HUES48 (cell line): ENCODE measurements around the gene PFKFB1.

Source experiments
- H3K27ac ChIP-seq: one replicate; pipeline ENCODE4 v1.7.0; 2013; ENCODE audit warnings: low read depth, low read length, inconsistent platforms
- H3K27me3 ChIP-seq: 2 replicates; pipeline ENCODE4 v1.6.1; 2013; ENCODE audit warnings: mild to moderate bottlenecking, low read length; ENCODE audit not compliant: control insufficient read depth, insufficient read depth
- H3K36me3 ChIP-seq: 2 replicates; pipeline ENCODE4 v1.6.1; 2013; ENCODE audit warnings: low read length; ENCODE audit not compliant: control insufficient read depth, insufficient read depth
- H3K4me1 ChIP-seq: 2 replicates; pipeline ENCODE4 v1.6.1; 2013; ENCODE audit warnings: mild to moderate bottlenecking, low read length; ENCODE audit not compliant: control insufficient read depth, insufficient read depth
- H3K4me3 ChIP-seq: 2 replicates; pipeline ENCODE4 v1.5.1; 2013; ENCODE audit warnings: mild to moderate bottlenecking, low read depth, low read length
- H3K9ac ChIP-seq: 2 replicates; pipeline ENCODE4 v1.6.1; 2013; ENCODE audit warnings: mild to moderate bottlenecking, low read depth, low read length, moderate library complexity
- H3K9me3 ChIP-seq: 2 replicates; pipeline ENCODE4 v1.6.1; 2013; ENCODE audit warnings: low read length; ENCODE audit not compliant: control insufficient read depth, insufficient read depth

The PFKFB1 gene

GRCh38 chrX:54937416-54937815, 56.6 kb downstream of the PFKFB1 start:
- peaks cover 23% of the 10 kb centered on the region for H3K9me3 ChIP-seq
- H3K27ac ChIP-seq = no peak overlapping the region
- no peaks in the 10 kb centered on the region for H3K27me3 ChIP-seq
- no peaks in the 10 kb centered on the region for H3K4me1 ChIP-seq
- H3K9ac ChIP-seq = no peak overlapping the region
- no peak overlapping the region for H3K4me3 ChIP-seq
- H3K36me3 ChIP-seq = no peaks in the 10 kb centered on the region

DNA sequence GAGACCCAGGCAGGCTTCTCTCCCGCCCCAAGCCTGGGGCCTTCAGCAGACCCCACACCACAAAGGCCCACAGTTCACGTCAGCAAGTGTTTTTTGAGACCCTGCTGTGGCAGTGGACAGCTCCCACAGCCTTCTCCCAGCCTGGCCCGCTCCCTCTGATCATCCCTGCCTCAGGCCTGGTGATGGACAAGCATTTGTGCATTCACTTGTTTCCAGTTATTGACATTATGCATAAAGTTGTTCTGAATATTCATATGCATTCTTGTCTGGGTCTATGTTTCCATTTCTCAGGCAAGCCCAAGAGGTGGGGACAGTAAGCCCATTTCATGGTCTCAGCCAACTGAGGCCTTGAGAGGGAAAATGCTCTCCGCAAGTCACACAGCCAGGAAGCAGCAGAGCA, 58.7 kb downstream of the PFKFB1 start:
- no peaks in the 10 kb centered on the region for H3K27me3 ChIP-seq
- no peaks in the 10 kb centered on the region for H3K4me1 ChIP-seq
- no peak overlapping the region for H3K4me3 ChIP-seq
- peaks cover 11% of the 10 kb centered on the region for H3K36me3 ChIP-seq
- peaks cover 41% of the 10 kb centered on the region for H3K9me3 ChIP-seq
- H3K9ac ChIP-seq = no peak overlapping the region
- H3K27ac ChIP-seq = no peak overlapping the region

DNA sequence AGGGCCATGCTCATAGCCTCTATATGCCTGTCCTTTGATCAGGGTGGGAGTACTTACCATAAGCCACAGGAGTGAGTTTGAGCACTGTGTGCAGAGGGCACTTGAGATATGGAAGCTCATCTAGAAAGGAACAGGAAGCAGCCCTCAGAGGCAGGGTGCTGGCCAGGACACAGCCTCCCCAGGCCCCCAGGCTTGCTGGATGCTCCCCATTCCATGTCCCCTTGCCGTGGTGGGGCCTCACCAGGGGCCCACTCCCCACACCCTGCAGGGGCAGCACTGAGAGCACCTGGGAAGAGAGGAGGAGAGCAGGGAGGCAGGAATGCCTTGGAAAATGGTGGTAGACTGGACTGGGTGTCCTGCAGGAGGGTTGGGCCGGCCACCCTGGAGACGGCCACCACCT, 59.1 kb downstream of the PFKFB1 start:
- Histone ChIP-seq H3K36me3 (peaks cover 15% of the 10 kb centered on the region), H3K9me3 (peaks cover 45% of the 10 kb centered on the region), H3K27me3 (no peaks in the 10 kb centered on the region), H3K4me1 (no peaks in the 10 kb centered on the region), H3K27ac (no peak overlapping the region), H3K9ac (no peak overlapping the region), H3K4me3 (no peak overlapping the region)

DNA sequence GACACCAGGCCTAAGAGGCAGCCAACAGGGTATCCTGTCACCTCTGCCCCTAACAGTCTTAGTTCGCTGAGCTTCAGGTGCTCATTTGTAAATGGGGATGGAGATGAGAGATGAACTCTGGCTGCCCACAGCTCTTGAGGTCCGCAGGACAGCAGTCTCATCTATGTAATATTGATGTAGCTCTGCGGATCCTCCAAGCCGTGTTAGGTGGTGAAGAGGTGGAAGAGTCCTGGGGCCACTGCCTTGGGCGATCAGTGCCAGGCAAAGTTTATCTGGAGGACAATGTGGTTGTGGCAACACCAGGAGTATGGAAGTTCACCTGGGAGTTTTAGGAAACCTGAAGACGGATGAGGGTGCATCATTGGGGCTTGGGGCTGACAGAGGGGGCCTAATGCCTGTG, 59.9 kb downstream of the PFKFB1 start:
- no peaks in the 10 kb centered on the region for H3K4me1 ChIP-seq
- no peaks in the 10 kb centered on the region for H3K27me3 ChIP-seq
- no peak overlapping the region for H3K4me3 ChIP-seq
- H3K36me3 ChIP-seq = peaks cover 23% of the 10 kb centered on the region
- H3K9me3 ChIP-seq = peaks cover 54% of the 10 kb centered on the region
- H3K9ac ChIP-seq = no peak overlapping the region
- no peak overlapping the region for H3K27ac ChIP-seq

- peaks cover 31% of the 10 kb centered on the region for H3K36me3 ChIP-seq
- H3K9ac ChIP-seq = no peak overlapping the region
- no peaks in the 10 kb centered on the region for H3K4me1 ChIP-seq
- H3K9me3 ChIP-seq = peaks cover 61% of the 10 kb centered on the region
- no peak overlapping the region for H3K4me3 ChIP-seq
- H3K27ac ChIP-seq = no peak overlapping the region
- H3K27me3 ChIP-seq = no peaks in the 10 kb centered on the region
Measured at GRCh38 chrX:54933150-54933826, 60.7 kb downstream of the PFKFB1 start.

DNA sequence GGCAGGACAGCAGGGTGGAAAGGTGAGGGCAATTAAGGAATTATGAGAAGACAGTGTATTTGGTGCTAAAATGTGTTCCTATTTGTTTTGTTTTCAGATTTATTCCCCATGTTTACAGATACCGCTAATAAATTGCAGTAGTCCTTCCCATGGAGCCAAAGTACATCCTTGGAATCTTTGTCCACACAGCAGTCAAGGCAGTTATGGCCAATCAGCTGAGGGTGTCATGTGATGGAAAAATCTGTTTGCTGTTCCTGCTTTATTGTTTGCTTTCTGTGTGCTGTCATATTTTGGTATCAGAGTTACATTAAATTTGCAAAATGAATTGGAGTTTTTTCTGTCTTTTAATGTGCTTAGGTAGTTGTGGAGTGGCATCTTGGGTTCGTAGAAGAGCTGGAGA, 62.9 kb downstream of the PFKFB1 start:
- no peak overlapping the region for H3K9ac ChIP-seq
- peaks cover 65% of the 10 kb centered on the region for H3K9me3 ChIP-seq
- H3K4me1 ChIP-seq = no peaks in the 10 kb centered on the region
- no peak overlapping the region for H3K4me3 ChIP-seq
- H3K27ac ChIP-seq = no peak overlapping the region
- H3K36me3 ChIP-seq = peaks cover 52% of the 10 kb centered on the region
- no peaks in the 10 kb centered on the region for H3K27me3 ChIP-seq

GRCh38 chrX:54930291-54931049, 63.5 kb downstream of the PFKFB1 start:
- no peak overlapping the region for H3K9ac ChIP-seq
- H3K9me3 ChIP-seq = peaks cover 64% of the 10 kb centered on the region
- no peak overlapping the region for H3K27ac ChIP-seq
- H3K27me3 ChIP-seq = no peaks in the 10 kb centered on the region
- no peaks in the 10 kb centered on the region for H3K4me1 ChIP-seq
- no peak overlapping the region for H3K4me3 ChIP-seq
- H3K36me3 ChIP-seq = peaks cover 58% of the 10 kb centered on the region

GRCh38 chrX:54928876-54929275, 65.1 kb downstream of the PFKFB1 start:
- H3K9ac ChIP-seq = no peak overlapping the region
- H3K4me1 ChIP-seq = no peaks in the 10 kb centered on the region
- no peaks in the 10 kb centered on the region for H3K27me3 ChIP-seq
- no peak overlapping the region for H3K27ac ChIP-seq
- H3K4me3 ChIP-seq = no peak overlapping the region
- H3K9me3 ChIP-seq = peaks cover 69% of the 10 kb centered on the region
- H3K36me3 ChIP-seq = peaks cover 74% of the 10 kb centered on the region

DNA sequence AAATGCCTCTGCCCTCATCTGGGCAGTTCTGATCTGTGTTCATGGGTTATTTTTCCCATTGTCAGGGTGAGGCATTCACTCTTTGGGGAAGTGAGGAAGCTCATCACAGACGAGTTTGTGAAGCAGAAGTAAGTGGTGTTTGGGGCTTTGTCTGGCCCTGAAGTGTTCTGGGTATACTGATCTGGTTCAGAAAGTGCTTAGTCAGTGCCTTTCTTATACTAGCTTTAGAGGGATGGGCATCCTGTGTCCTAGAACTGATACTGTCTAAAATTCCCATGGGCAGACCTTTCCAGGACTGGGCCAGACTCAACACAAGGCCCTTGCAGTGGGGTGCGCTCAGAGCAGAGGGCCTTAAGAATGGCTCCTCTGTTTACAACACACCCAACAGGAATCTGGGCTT, 67.0 kb downstream of the PFKFB1 start:
- peaks cover 79% of the 10 kb centered on the region for H3K9me3 ChIP-seq
- H3K27me3 ChIP-seq = no peaks in the 10 kb centered on the region
- peaks cover 91% of the 10 kb centered on the region for H3K36me3 ChIP-seq

GRCh38 chrX:54923376-54923775, 70.6 kb downstream of the PFKFB1 start:
- peaks cover 46% of the 10 kb centered on the region for H3K9me3 ChIP-seq
- H3K4me3 ChIP-seq = no peak overlapping the region
- no peak overlapping the region for H3K27ac ChIP-seq
- H3K27me3 ChIP-seq = no peaks in the 10 kb centered on the region
- H3K4me1 ChIP-seq = no peaks in the 10 kb centered on the region
- peaks cover 61% of the 10 kb centered on the region for H3K36me3 ChIP-seq
- no peak overlapping the region for H3K9ac ChIP-seq

More for the DNA sequence above, 67.0 kb downstream of the PFKFB1 start:
- no peaks in the 10 kb centered on the region for H3K4me1 ChIP-seq
- H3K4me3 ChIP-seq = no peak overlapping the region
- H3K9ac ChIP-seq = no peak overlapping the region
- H3K27ac ChIP-seq = no peak overlapping the region

- H3K4me1 ChIP-seq = no peaks in the 10 kb centered on the region
- peaks cover 53% of the 10 kb centered on the region for H3K36me3 ChIP-seq
- no peak overlapping the region for H3K27ac ChIP-seq
- H3K27me3 ChIP-seq = no peaks in the 10 kb centered on the region
- H3K9ac ChIP-seq = no peak overlapping the region
- H3K4me3 ChIP-seq = no peak overlapping the region
- peaks cover 38% of the 10 kb centered on the region for H3K9me3 ChIP-seq
Measured at GRCh38 chrX:54922547-54922946, 71.4 kb downstream of the PFKFB1 start.
